GM21526 (cell line): ENCODE data around the gene NPDC1.

Experiments
- ATAC-seq: cut with Tn5 transposase; IDR thresholded peaks from one replicate; pipeline ENCODE4 v1.9.1; 2021; ENCODE audit warnings: moderate library complexity; ENCODE audit not compliant: unreplicated experiment, low FRiP score

Gene NPDC1

DNA sequence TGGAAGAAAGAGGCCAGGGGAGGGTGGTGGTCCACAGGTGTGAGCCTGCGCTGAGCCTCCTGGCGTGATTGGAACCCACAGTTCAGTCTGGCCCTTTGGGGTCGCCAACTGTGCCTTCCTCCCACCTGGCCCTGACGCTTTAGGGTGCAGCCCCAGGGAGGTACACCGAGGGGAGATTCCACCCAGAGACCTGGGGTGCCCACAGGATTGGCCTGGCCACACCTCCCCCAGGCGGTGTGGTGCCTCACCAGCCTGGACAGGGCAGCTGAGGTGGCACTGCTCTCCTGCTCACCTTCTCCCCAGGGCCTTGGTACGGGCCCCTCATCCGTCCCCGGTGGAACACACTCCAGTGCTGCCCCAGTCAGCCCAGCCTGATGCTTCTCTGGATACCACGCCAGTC is 48.6 kb downstream of the NPDC1 start:
- no peak for ATAC-seq

- no peak for ATAC-seq
Measured at GRCh38 chr9:136996361-136997292, 49.4 kb downstream of the NPDC1 start, which contains the start of gene CLIC3. TSS of gene CLIC3 (minus strand) at chr9:136996568. CDS start at chr9:136996543, 25 bp downstream.

DNA sequence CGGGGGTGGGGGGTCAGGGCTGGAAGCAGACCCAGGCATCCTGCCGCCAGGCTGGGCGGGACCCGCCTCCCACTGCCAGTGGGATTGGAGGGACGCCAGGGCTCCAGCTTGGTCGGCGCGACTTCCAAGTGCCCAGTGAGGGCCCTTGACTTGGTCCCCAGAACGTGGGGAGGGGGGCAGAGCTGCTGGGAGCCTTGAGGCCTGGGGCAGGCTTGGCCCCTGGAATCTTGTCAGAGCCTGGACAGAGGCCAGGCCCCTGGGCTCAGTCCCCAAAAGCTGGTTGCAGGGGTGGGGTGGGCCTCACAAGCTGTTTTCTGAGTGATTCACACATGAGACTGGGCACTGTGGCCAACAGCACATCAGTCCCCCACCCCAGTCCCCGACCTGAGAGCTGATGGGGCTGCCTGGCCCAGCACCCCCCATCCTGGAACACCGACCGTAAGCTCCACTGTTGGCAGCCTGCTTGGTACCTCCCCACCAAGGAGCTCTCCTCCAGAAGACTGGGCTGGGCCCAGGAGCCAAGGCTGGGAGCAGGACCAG is 50.1 kb downstream of the NPDC1 start:
- ATAC-seq = no peak

DNA sequence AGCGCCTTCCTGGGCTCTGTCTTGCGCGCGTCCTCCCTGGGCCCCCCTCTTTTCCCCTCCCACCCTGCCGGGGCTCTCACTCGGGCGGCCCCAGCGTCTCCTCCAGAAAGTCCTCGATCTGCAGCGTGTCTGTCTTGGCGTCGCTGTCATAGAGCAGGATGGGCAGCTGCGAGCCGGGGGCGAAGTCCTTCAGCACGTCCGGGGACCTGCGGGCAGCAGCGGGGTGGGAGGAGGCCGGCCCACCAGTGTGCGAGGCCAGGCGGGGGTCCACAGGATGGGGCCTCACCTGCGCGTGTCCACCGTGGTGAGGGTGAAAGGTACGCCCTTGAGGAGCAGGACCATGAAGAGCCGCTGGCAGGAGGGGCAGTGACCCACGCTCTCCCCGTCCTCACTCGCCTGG is 50.6 kb downstream of the NPDC1 start:
- ATAC-seq = no peak

GRCh38 chr9:136994888-136995230 is 51.1 kb downstream of the NPDC1 start:
- ATAC-seq = no peak

- ATAC-seq = no peak
Measured at GRCh38 chr9:136994180-136994887, 51.6 kb downstream of the NPDC1 start.

GRCh38 chr9:136992819-136993369 is 53.1 kb downstream of the NPDC1 start:
- ATAC-seq = no peak

- peak; percentile 73 for ATAC-seq
Measured at GRCh38 chr9:136991993-136992818, 53.8 kb downstream of the NPDC1 start, which contains the start of gene PAXX. TSS of gene PAXX (plus strand) at chr9:136992422. CDS start at chr9:136992444, 22 bp downstream.

GRCh38 chr9:136990242-136990911 is 55.6 kb downstream of the NPDC1 start:
- no peak for ATAC-seq
